PC-3 (cell line): Measurements from ENCODE around the gene SLAMF6. TPM values are rescaled to one million over a fixed set of nuclear protein-coding genes. Genes with fewer than 3 reads are reported as not detected.

Experiments used
- ATAC-seq: fragments of 200-7000 bp; cut with Tn5 transposase; 2 replicates; pipeline ENCODE4 v1.9.1; 2020; ENCODE audit warnings: mild to moderate bottlenecking, moderate library complexity
- BruUV-seq: library from RNA; stranded (reverse); fragments of 400-500 nt; replicated peaks from 2 replicates; lab custom pipeline; 2021; lab: Mats Ljungman, UMichigan
- CTCF ChIA-PET: fragments of 300-600 bp; sonication (Branson Sonifier 250); formaldehyde crosslinking; loops from one replicate; lab custom pipeline; 2022; ENCODE audit warnings: antibody characterized with exemption; lab: Charles Lee
- POLR2A ChIA-PET: fragments of 300-600 bp; sonication (Branson Sonifier 250); formaldehyde crosslinking; loops from one replicate; lab custom pipeline; 2022; ENCODE audit warnings: antibody characterized with exemption; ENCODE audit not compliant: unreplicated experiment; lab: Charles Lee
- DNase-seq: peaks from one replicate; pipeline ENCODE4 v3.0.0-alpha.2; 2015
- H2AFZ ChIP-seq: fragments of 300-600 bp; sonication (generic); 2 replicates; pipeline ENCODE4 v1.6.0; 2016; ENCODE audit warnings: antibody characterized with exemption, low read length
- H3F3A ChIP-seq: fragments of 300-600 bp; sonication (generic); one replicate; pipeline ENCODE4 v1.6.0; 2017; ENCODE audit warnings: antibody characterized with exemption, low read length, control low read depth, mild to moderate bottlenecking; ENCODE audit not compliant: unreplicated experiment
- H3K27ac ChIP-seq: fragments of 300-600 bp; sonication (generic); 2 replicates; pipeline ENCODE4 v1.5.1; 2016; ENCODE audit warnings: mild to moderate bottlenecking, low read length
- H3K27me3 ChIP-seq: fragments of 300-600 bp; sonication (generic); 2 replicates; pipeline ENCODE4 v1.6.1; 2016; ENCODE audit warnings: low read length, mixed read lengths
- H3K36me3 ChIP-seq: fragments of 300-600 bp; sonication (generic); 2 replicates; pipeline ENCODE4 v1.6.1; 2016; ENCODE audit warnings: low read depth, mixed run types, low read length, mixed read lengths
- H3K4me1 ChIP-seq: fragments of 300-600 bp; sonication (generic); 2 replicates; pipeline ENCODE4 v1.5.1; 2016; ENCODE audit warnings: low read length; ENCODE audit not compliant: insufficient read depth
- H3K4me2 ChIP-seq: fragments of 300-600 bp; sonication (generic); 2 replicates; pipeline ENCODE4 v1.6.0; 2016; ENCODE audit warnings: low read length
- H3K4me3 ChIP-seq: fragments of 300-600 bp; sonication (generic); 2 replicates; pipeline ENCODE4 v1.5.1; 2016; ENCODE audit warnings: mild to moderate bottlenecking, low read length, mixed read lengths
- H3K79me2 ChIP-seq: fragments of 300-600 bp; sonication (generic); 2 replicates; pipeline ENCODE4 v1.6.1; 2017; ENCODE audit warnings: low read length, mixed read lengths
- H3K9ac ChIP-seq: fragments of 300-600 bp; sonication (generic); 2 replicates; pipeline ENCODE4 v1.6.0; 2016; ENCODE audit warnings: mild to moderate bottlenecking, low read length
- H3K9me2 ChIP-seq: fragments of 300-600 bp; sonication (generic); replicated peaks from 2 replicates; pipeline ENCODE4 v1.6.1; 2016; ENCODE audit warnings: mixed run types, low read length, mixed read lengths
- H3K9me3 ChIP-seq: fragments of 300-600 bp; sonication (generic); 2 replicates; pipeline ENCODE4 v1.6.1; 2016; ENCODE audit warnings: low read length, mixed read lengths
- H4K20me1 ChIP-seq: fragments of 300-600 bp; sonication (generic); 2 replicates; pipeline ENCODE4 v1.6.1; 2016; ENCODE audit warnings: low read length, mixed read lengths
- CTCF ChIP-seq: fragments of 300-600 bp; sonication (generic); conservative IDR thresholded peaks from 2 replicates; pipeline ENCODE4 v1.5.1; 2017; ENCODE audit warnings: antibody characterized with exemption, low read depth, mild to moderate bottlenecking, low read length
- EZH2 ChIP-seq: fragments of 300-600 bp; sonication (generic); IDR thresholded peaks from one replicate; pipeline ENCODE4 v1.6.1; 2017; ENCODE audit warnings: antibody characterized with exemption, mild to moderate bottlenecking, low read length; ENCODE audit not compliant: unreplicated experiment
- EZH2phosphoT487 ChIP-seq: fragments of 300-600 bp; sonication (generic); IDR thresholded peaks from 2 replicates; pipeline ENCODE4 v1.6.1; 2018; ENCODE audit warnings: mild to moderate bottlenecking, antibody characterized with exemption, low read length, borderline replicate concordance
- intact Hi-C: fragments of 100-400 bp; cut with micrococcal nuclease; formaldehyde crosslinking; loops from 2 replicates; pipeline ENCODE4 v1.9.0; 2023
- total RNA-seq: library from RNA; depleted of rRNA; stranded (reverse); fragments of >200 nt; gene quantifications from 2 replicates; pipeline ENCODE4 v1.2.3, GENCODE V29; 2014

SLAMF6 gene
- total RNA-seq, 1 experiment from 2014 or later = not detected

- DNase-seq = no peak
- POLR2A ChIA-PET = no interaction called here
- BruUV-seq = no TSS peak
- no peaks in the 10 kb centered on the region for H3K9me2 ChIP-seq
- H3K79me2 ChIP-seq = no peaks in the 10 kb centered on the region
- H3K4me1 ChIP-seq = no peaks in the 10 kb centered on the region
- no peak overlapping the region for H3K9ac ChIP-seq
- no peak overlapping the region for H3K4me2 ChIP-seq
- H3K27ac ChIP-seq = no peak overlapping the region
- no peaks in the 10 kb centered on the region for H3K9me3 ChIP-seq
- intact Hi-C loops = no loop called here
- no peaks in the 10 kb centered on the region for H3K36me3 ChIP-seq
- CTCF ChIA-PET = no interaction called here
- no peak overlapping the region for H2AFZ ChIP-seq
- no peaks in the 10 kb centered on the region for H4K20me1 ChIP-seq
- H3K4me3 ChIP-seq = no peak overlapping the region
- peaks cover 8% of the 10 kb centered on the region; the same call in 1 of the 2 replicates for H3K27me3 ChIP-seq
- TF ChIP-seq EZH2 (no peak), EZH2phosphoT487 (no peak)
- ATAC-seq = no peak
- H3F3A ChIP-seq = no peaks in the 10 kb centered on the region
These were observed 18.4 kb downstream of the SLAMF6 start for GRCh38 chr1:160504651-160505050.

GRCh38 chr1:160503087-160503486, 20.0 kb downstream of the SLAMF6 start:
- BruUV-seq = no TSS peak
- Histone ChIP-seq H3K9me2 (no peaks in the 10 kb centered on the region), H2AFZ (no peak overlapping the region), H3K27ac (no peak overlapping the region), H4K20me1 (no peaks in the 10 kb centered on the region), H3K27me3 (peaks cover 8% of the 10 kb centered on the region; the same call in 1 of the 2 replicates), H3K4me1 (no peaks in the 10 kb centered on the region), H3K36me3 (no peaks in the 10 kb centered on the region), H3K4me2 (no peak overlapping the region), H3F3A (no peaks in the 10 kb centered on the region), H3K4me3 (no peak overlapping the region), H3K79me2 (no peaks in the 10 kb centered on the region), H3K9me3 (0 out of 2 replicates have a peak, but pooled peaks cover 5% of the 10 kb centered on the region), H3K9ac (no peak overlapping the region)
- intact Hi-C loops = no loop called here
- no peak for ATAC-seq
- ChIA-PET POLR2A (no interaction called here), CTCF (no interaction called here)
- no peak for DNase-seq
- TF ChIP-seq EZH2 (no peak), CTCF (no peak), EZH2phosphoT487 (no peak)

GRCh38 chr1:160500321-160500990, 22.6 kb downstream of the SLAMF6 start:
- H3K9ac ChIP-seq = no peak overlapping the region
- DNase-seq (no peak), ATAC-seq (no peak)
- no peak overlapping the region for H3K27ac ChIP-seq
- no peaks in the 10 kb centered on the region for H3K9me2 ChIP-seq
- H3K9me3 ChIP-seq = 0 out of 2 replicates have a peak, but pooled peaks cover 5% of the 10 kb centered on the region
- no peaks in the 10 kb centered on the region for H3K36me3 ChIP-seq
- H2AFZ ChIP-seq = no peak overlapping the region
- no peaks in the 10 kb centered on the region for H3K4me1 ChIP-seq
- ChIA-PET CTCF (no interaction called here), POLR2A (no interaction called here)
- H3K79me2 ChIP-seq = no peaks in the 10 kb centered on the region
- intact Hi-C loops = no loop called here
- BruUV-seq = no TSS peak
- no peak overlapping the region for H3K4me3 ChIP-seq
- H4K20me1 ChIP-seq = no peaks in the 10 kb centered on the region
- no peak overlapping the region for H3K4me2 ChIP-seq
- TF ChIP-seq CTCF (no peak), EZH2phosphoT487 (no peak), EZH2 (no peak)
- H3K27me3 ChIP-seq = peaks cover 22% of the 10 kb centered on the region
- no peaks in the 10 kb centered on the region for H3F3A ChIP-seq
